Cardiac fibroblast (primary cell): ENCODE data around the gene PSMC2.
"Not testable (repeated sequence)": the region's sequence is repeated elsewhere in the genome, so short reads cannot be mapped to it uniquely, and the experiment has no call there.

ENCODE experiments used
- DNase-seq, 2 donors: peaks; one replicate each; pipeline versions ENCODE4 v3.0.0 to v3.0.0-alpha.2; 2010; ENCODE audit warnings: low read depth in 2 of 2
- H3K4me3 ChIP-seq, 2 donors: replicated peaks in 1 of 2; 1 replicate in 1 of 2; 2 replicates in 1 of 2; pipeline ENCODE4 v1.5.1; 2011; ENCODE audit warnings: low read depth in 2 of 2, low read length in 2 of 2, mild to moderate bottlenecking in 2 of 2, moderate library complexity in 1 of 2
- TF ChIP-seq, protein P1 (sequence below): IDR thresholded peaks from one replicate; pipeline ENCODE4 v1.5.1; 2011; ENCODE audit warnings: low read depth, mild to moderate bottlenecking, low read length, inconsistent platforms

PSMC2 gene

DNA sequence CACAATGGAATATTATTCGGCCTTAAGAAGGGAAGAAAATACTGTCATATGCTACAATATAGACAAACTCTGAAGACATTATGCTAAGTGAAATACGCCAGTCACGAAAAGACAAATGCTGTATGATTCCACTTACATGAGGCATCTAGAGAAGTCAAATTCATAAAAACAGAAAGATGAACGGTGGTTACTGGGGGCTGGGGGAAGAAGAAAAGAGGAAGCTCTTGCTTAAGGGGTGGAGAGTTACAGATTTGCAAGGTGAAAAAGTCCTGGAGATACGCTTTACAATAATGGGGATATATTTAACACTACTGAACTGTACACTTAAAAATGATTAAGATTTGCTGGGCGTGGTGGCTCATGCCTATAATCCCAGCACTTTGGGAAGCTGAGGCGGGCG lies 49.0 kb downstream of the PSMC2 start:
- TF ChIP-seq, protein P1, sequence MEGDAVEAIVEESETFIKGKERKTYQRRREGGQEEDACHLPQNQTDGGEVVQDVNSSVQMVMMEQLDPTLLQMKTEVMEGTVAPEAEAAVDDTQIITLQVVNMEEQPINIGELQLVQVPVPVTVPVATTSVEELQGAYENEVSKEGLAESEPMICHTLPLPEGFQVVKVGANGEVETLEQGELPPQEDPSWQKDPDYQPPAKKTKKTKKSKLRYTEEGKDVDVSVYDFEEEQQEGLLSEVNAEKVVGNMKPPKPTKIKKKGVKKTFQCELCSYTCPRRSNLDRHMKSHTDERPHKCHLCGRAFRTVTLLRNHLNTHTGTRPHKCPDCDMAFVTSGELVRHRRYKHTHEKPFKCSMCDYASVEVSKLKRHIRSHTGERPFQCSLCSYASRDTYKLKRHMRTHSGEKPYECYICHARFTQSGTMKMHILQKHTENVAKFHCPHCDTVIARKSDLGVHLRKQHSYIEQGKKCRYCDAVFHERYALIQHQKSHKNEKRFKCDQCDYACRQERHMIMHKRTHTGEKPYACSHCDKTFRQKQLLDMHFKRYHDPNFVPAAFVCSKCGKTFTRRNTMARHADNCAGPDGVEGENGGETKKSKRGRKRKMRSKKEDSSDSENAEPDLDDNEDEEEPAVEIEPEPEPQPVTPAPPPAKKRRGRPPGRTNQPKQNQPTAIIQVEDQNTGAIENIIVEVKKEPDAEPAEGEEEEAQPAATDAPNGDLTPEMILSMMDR: no peak
- H3K4me3 ChIP-seq: no peak overlapping the region
- no peak for DNase-seq

- no peak overlapping the region for H3K4me3 ChIP-seq
- no peak for DNase-seq
- TF ChIP-seq, protein P1: no peak
Observed at GRCh38 chr7:103398483-103399127, 51.2 kb downstream of the PSMC2 start.

- DNase-seq, H3K4me3 ChIP-seq: not testable (repeated sequence)
Observed at GRCh38 chr7:103399687-103400086, 52.2 kb downstream of the PSMC2 start.

GRCh38 chr7:103405789-103406613 lies 58.6 kb downstream of the PSMC2 start:
- DNase-seq, H3K4me3 ChIP-seq: not testable (repeated sequence)

GRCh38 chr7:103412151-103412550 lies 64.7 kb downstream of the PSMC2 start:
- H3K4me3 ChIP-seq: no peak overlapping the region
- TF ChIP-seq, protein P1: no peak
- DNase-seq: no peak

- DNase-seq: no peak
- TF ChIP-seq, protein P1: no peak
- no peak overlapping the region for H3K4me3 ChIP-seq
Observed at GRCh38 chr7:103413407-103413806, 66.0 kb downstream of the PSMC2 start.

GRCh38 chr7:103418241-103418640 lies 70.8 kb downstream of the PSMC2 start:
- no peak for DNase-seq
- no peak overlapping the region for H3K4me3 ChIP-seq
- TF ChIP-seq, protein P1: no peak
